Activated CD4-positive, CD25-positive, alpha-beta regulatory T cell treated with anti-CD3 and anti-CD28 coated beads, Interleukin-2, amount 50 U/mL, for 72 hours (primary cell): ENCODE measurements around the gene CD82.

ENCODE experiments used
- DNase-seq: peaks from one replicate; pipeline ENCODE4 v3.0.0; 2021

Gene CD82

DNA sequence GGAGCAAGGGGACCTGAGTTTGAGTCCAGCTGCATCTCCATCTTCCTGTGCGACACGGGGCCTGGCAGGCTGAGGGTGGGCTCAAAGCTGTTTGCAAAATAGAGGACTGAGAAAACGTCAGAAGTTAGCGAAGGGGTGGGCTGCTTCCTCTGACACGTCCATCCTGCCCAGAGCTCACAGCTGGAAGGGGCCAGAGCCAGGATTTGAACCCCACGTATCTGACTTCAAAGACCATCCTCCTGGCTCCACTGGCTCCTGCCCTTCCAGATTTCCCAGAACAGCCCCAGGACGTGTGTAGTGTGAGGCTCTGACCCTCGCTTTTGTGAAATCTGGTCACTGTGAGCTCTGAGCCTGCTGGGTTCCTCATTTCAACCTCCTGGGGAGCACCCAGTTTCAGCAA, 56.3 kb downstream of the CD82 start:
- peak; percentile 25 for DNase-seq

- peak; percentile 20 for DNase-seq
Observed at GRCh38 chr11:44622190-44622650, 56.8 kb downstream of the CD82 start.

DNA sequence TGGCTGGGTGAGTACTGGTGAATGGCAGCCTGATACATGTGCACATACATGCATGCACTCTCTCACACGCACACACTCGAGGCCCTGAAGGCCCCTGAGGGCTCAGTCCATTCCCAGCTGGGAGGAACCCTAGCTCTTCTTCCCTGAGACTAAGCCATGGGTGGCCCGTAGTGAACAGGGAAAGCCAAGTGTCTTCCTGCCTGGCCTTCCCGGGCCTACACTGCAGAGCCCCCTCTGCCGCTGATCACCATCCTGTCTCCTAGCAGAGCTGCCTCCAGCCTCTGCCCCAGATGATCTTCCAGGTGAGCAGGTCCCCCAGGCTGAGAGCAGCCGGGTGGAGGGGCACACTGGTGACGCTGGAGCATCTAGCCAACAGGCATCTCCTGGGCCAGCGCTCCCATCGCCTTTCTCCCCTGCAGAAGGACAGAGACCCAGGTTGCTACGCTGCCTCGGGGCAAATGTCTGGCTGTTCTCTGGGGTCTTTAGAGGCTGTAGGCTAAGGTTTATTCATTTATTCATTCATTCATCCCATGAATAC, 57.3 kb downstream of the CD82 start:
- DNase-seq, result peak; percentile 24

DNA sequence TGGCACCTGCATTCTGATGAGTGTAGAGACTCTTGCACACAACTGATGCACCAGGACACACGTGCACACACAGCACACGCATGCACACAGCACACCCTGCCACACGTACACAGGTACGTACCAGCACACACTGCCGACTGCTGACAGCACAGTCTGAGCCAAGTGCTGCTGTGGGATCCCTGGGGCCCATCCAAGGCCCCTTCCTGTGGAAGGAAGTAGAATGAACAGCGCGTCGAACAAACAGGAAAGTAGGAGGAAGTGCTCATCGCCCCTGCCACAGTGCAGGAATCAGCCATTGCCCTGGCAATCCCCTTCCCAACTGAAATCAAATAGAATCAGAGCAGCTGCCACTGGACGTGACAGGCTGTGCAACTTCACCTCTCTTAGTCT, 57.9 kb downstream of the CD82 start:
- DNase-seq, result peak; percentile 23

GRCh38 chr11:44623731-44624491, 58.4 kb downstream of the CD82 start:
- DNase-seq, result peak; percentile 28

DNA sequence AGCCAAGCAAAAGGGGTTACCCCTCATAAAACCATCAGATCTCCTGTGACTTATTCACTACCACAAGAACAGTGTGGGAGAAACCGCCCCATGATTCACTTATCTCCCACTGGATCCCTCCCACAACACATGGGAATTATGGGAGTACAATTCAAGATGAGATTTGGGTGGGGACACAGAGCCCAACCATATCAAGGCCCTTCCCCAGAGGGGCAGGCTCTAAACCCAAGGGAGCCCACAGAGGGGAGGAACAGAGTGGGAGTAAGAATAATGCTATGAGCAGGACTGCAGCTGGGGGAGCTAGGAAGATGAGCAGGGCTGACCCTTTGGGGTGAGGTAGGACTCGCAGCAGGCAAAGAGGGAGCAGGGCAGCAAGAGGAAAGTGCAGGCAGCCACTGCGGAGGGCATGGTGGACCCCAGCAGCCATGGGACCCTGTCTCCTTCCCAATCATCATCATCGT, 59.3 kb downstream of the CD82 start:
- peak; percentile 27 for DNase-seq

GRCh38 chr11:44625759-44626523, 60.5 kb downstream of the CD82 start:
- peak; percentile 26 for DNase-seq

DNA sequence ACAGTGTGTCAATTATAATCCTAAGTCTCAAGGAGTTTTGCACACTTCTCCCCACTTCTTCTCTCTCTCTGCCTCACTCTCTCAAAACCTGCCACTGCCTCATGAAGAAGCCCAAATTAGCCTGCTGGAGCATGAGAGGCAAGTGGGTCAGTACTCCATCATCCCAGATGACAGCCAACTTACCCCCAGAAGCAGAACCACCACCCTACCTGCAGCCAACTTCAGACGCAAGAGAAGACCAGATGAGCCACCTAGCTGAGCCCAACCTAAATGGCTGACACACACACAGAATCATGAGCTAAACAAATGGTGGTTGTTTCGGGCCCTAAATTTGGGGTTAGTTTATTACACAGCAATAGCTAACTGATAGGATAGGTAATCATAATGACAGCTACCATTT, 61.2 kb downstream of the CD82 start:
- no peak for DNase-seq

DNA sequence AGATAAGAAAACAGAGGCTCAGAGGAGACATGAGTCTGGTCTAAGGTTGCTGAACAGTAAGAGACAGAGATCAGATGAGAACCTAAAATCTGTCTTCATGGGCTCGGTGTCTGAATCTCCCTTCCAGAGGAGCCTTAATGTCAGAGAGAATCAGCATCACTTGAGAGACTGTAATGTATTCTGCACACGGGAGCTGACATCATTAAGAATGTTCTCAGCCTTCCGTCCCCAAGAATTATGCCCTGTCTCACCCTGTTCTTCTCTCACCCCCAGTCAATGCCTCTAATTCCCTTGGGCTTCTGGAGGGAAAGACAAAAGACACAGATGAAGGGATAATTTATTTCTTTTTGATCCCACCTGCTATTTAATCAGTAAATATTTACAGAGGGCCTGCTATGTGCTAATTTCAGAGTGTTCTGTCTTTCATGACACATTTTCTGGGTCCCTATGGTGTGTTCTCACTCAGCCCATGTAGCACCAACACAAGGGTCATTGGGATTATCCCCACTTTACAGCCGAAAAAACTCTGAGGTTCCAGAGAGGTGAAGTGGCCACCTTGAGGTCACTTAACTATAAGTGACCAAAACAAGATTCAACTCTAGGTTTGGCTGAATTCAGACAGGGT, 61.8 kb downstream of the CD82 start:
- DNase-seq, result no peak

DNA sequence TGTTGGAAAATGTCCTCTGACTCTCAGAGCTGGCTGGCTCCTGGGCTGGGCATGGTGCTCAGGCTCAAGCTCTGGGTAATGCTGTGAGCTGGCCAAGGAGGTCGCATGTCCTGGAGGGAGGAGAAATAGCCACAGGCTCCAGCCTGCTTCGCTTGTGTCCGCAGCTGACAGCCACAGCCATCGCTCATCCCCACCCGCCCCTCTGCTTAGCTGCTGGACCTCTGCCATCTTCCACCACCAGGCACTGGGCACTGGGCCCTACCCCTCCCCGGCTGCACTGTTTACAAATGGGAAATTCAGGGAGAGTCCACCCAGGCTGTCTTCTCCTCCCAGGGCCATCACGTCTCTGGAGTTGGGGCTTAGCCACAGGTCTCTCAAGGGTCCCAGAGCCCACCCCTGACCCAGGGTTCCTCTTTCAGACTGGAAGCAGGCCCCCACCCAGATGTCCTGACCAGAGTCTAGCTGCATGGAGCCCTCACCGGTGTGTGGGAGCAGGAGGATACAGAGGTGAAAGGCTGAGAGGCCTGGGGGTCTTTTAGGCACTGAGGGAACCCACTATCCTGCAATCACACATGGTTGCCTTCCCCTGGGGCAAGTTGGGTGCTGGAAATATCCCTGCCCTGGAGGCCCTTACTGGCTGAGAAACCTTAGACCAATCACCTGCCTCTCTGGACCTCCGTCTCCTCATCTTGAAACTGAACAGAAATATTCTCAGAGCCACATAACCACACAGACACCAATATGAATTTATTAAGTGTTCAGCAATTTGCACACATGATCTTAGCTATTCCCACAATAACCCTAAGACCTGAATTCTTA, 62.7 kb downstream of the CD82 start:
- peak; percentile 23 for DNase-seq

- DNase-seq, result no peak
Observed at GRCh38 chr11:44628730-44629700, 63.6 kb downstream of the CD82 start.

DNA sequence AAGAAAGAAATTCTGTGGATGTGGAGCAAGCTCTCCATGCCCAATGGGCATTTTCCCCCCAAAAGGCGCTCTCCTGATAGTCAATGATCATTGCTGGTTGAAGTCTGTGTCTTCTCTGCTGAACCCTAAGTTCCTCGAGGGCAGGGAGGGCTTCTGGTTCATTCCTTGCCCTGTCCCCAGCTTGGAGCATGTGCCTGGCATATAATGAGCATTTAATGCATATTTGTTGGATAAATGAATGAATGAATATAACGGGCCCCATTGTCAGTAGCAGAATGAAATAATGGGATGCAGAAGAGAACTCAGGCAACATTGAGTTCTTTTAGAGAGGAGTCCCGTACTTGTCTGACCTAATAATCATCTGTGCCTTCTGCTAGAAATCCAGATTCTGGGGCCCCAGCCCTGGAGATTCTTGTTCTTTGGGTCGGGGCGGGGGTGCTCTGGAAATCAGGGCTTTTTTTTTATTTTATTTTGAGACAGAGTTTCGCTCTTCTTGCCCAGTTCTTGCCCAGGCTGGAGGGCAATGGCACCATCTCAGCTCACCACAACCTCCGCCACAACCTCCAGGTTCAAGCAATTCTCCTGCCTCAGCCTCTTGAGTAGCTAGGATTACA, 64.4 kb downstream of the CD82 start:
- no peak for DNase-seq

DNA sequence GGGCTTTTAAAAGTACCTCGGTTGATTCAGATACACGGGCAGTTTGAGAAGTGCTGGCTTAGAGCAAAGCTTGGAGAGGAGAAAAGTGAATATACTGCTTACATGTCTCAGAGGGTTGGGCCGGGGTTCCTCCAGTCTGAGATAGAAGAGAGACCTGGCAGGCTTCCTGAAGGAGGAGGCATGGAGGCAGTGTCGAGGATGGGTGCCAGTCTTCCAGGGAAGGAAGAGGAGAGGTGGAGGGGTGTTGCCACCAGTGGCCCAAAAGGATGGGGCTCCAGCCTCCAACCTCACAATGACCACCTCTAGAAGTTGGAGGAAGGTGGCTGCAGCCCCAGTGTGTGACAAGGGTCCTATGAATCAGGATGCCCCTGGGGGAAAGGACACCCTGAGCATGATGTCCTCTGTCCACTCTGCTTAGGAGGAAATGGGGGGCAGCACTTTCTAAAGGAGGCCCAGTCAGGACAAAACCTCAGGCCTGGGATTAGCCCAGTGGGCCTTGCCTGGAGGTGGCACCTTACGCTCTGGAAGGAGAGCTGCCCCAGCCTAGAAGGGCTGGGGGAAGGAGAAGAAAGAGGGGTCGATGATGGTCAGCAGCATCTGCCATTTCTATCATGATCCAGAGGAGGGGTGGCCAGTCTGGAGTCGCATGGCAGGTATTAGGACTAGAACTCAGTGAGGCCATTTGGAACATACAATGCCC, 65.2 kb downstream of the CD82 start:
- DNase-seq, result no peak

- DNase-seq, result no peak
Observed at GRCh38 chr11:44631831-44632230, 66.4 kb downstream of the CD82 start.

GRCh38 chr11:44632466-44633123, 67.1 kb downstream of the CD82 start:
- DNase-seq, result peak; percentile 32

- no peak for DNase-seq
Observed at GRCh38 chr11:44633641-44634040, 68.2 kb downstream of the CD82 start.

DNA sequence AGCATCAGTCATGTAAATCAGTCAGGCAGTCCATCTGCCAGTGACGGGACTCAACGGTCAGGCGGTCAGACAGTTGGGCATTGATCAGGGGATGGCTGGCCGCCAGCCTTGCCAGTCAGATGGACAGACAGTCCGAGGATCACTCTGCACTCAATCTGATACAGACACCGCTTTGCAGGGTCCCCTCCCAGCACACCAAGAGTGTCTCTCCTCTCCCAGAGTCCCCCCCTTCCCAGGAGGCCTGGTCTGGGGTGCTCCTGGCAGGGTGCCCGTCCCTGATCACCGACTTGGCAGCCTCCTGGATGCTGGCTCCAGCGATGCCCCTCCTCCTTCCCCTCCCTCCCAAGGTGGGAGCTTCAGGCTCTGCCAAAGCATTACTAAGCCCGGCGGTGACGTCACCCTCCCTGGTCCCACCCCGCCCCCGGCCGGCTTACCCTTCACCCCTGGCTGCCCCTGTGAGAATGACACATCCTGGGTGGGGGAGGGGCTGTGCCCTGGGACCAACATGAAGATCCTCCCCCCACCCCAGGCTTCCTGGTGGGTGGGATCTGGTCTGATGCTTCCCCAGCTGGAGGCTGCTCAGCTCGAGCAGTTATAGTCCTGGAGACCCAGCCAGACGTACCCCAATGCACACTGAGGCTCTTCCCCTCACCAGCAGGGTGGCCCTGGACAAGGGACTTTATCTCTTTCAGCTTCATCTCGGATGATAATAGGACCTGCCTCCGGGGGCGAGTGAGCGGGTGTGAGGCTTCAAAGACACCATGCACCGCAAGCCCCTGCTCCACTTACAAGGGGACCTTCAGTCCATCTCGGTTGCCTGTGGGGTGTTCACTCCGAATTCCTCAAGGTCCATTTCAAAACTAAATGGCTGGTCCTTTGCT, 69.2 kb downstream of the CD82 start:
- DNase-seq, result peak; percentile 23

GRCh38 chr11:44637487-44637886, 72.0 kb downstream of the CD82 start:
- DNase-seq, result no peak

GRCh38 chr11:44638032-44638431, 72.6 kb downstream of the CD82 start:
- DNase-seq, result no peak
